Kidney capillary endothelial cell (primary cell): ENCODE results near the gene ZNF618.
"Not testable (repeated sequence)": the region's sequence is repeated elsewhere in the genome, so short reads cannot be mapped to it uniquely, and the experiment has no call there.

Source experiments
- DNase-seq: peaks from one replicate; pipeline ENCODE4 v3.0.0-alpha.2; 2018; ENCODE audit warnings: low spot score

The ZNF618 gene

GRCh38 chr9:114081441-114082016, 205.4 kb downstream of the ZNF618 start:
- no peak for DNase-seq

GRCh38 chr9:114082017-114082762, 206.1 kb downstream of the ZNF618 start:
- peak; percentile 81 for DNase-seq

- not testable (repeated sequence) for DNase-seq
These were observed 206.8 kb downstream of the ZNF618 start for GRCh38 chr9:114082763-114083412.

- DNase-seq = no peak
These were observed 207.6 kb downstream of the ZNF618 start for GRCh38 chr9:114083666-114084065.

GRCh38 chr9:114084282-114085073, 208.4 kb downstream of the ZNF618 start:
- DNase-seq = no peak

GRCh38 chr9:114085387-114085789, 209.3 kb downstream of the ZNF618 start:
- DNase-seq = no peak

GRCh38 chr9:114086009-114086408, 209.9 kb downstream of the ZNF618 start:
- no peak for DNase-seq

GRCh38 chr9:114086607-114087006, 210.5 kb downstream of the ZNF618 start:
- DNase-seq = no peak

GRCh38 chr9:114087721-114088120, 211.6 kb downstream of the ZNF618 start:
- no peak for DNase-seq

- no peak for DNase-seq
These were observed 212.6 kb downstream of the ZNF618 start for GRCh38 chr9:114088571-114089170.

GRCh38 chr9:114089206-114089840, 213.2 kb downstream of the ZNF618 start:
- no peak for DNase-seq

- DNase-seq = no peak
These were observed 214.7 kb downstream of the ZNF618 start for GRCh38 chr9:114090798-114091197.

- no peak for DNase-seq
These were observed 215.6 kb downstream of the ZNF618 start for GRCh38 chr9:114091711-114092110.

GRCh38 chr9:114092336-114092735, 216.2 kb downstream of the ZNF618 start:
- DNase-seq = no peak

GRCh38 chr9:114093031-114093471, 216.9 kb downstream of the ZNF618 start:
- no peak for DNase-seq

GRCh38 chr9:114093761-114094505, 217.8 kb downstream of the ZNF618 start:
- DNase-seq = no peak

- no peak for DNase-seq
These were observed 218.9 kb downstream of the ZNF618 start for GRCh38 chr9:114094971-114095370.

GRCh38 chr9:114096041-114096511, 220.0 kb downstream of the ZNF618 start:
- DNase-seq = no peak

- DNase-seq = no peak
These were observed 220.9 kb downstream of the ZNF618 start for GRCh38 chr9:114096866-114097612.

GRCh38 chr9:114097613-114098020, 221.5 kb downstream of the ZNF618 start:
- DNase-seq = no peak
